Naive thymus-derived CD4-positive, alpha-beta T cell (primary cell): ENCODE results near the gene INO80C. TPM values are rescaled to one million over a fixed set of nuclear protein-coding genes. Genes with fewer than 3 reads are reported as not detected.

Experiments
- ATAC-seq: fragments of 150-1000 bp; cut with Tn5 transposase; 2 replicates; pipeline ENCODE4 v1.10.0; 2021; ENCODE audit warnings: mild to moderate bottlenecking, moderate library complexity
- CTCF ChIA-PET: fragments of 350-600 bp; sonication (Branson Sonifier 250); formaldehyde crosslinking; loops from one replicate; lab custom pipeline; 2021; ENCODE audit warnings: antibody characterized with exemption; lab: Charles Lee
- POLR2A ChIA-PET: fragments of 350-600 bp; sonication (Branson Sonifier 250); formaldehyde crosslinking; loops from one replicate; lab custom pipeline; 2021; ENCODE audit warnings: antibody characterized with exemption, inconsistent platforms; lab: Charles Lee
- DNase-seq, 9 donors: peaks; one replicate each; pipeline versions ENCODE4 v3.0.0 to v3.0.0-alpha.2; 2020 to 2022; ENCODE audit warnings: mixed read lengths in 1 of 9
- H3K27ac ChIP-seq: one replicate; pipeline ENCODE4 v1.7.0; 2013; ENCODE audit warnings: mild to moderate bottlenecking, low read depth, low read length, moderate library complexity
- H3K27me3 ChIP-seq, 2 donors: one replicate each; pipeline ENCODE4 v1.7.0; 2013; ENCODE audit warnings: low read length in 2 of 2, mild to moderate bottlenecking in 2 of 2, moderate library complexity in 2 of 2; ENCODE audit not compliant: control insufficient read depth in 2 of 2, insufficient read depth in 2 of 2
- H3K36me3 ChIP-seq, 3 experiments: 1 replicate in 2 of 3; 2 replicates in 1 of 3; pipeline ENCODE4 v1.7.0; 2013; ENCODE audit warnings: low read length in 3 of 3, mild to moderate bottlenecking in 3 of 3, moderate library complexity in 1 of 3; ENCODE audit not compliant: insufficient read depth in 3 of 3, control insufficient read depth in 2 of 3
- H3K4me1 ChIP-seq, 2 donors: one replicate each; pipeline ENCODE4 v1.7.0; 2013; ENCODE audit warnings: low read length in 2 of 2, mild to moderate bottlenecking in 2 of 2, moderate library complexity in 1 of 2; ENCODE audit not compliant: control insufficient read depth in 2 of 2, insufficient read depth in 2 of 2
- H3K4me3 ChIP-seq: 2 replicates; pipeline ENCODE4 v1.7.0; 2013; ENCODE audit warnings: mild to moderate bottlenecking, low read length
- H3K9me3 ChIP-seq, 3 experiments: 1 replicate in 2 of 3; 2 replicates in 1 of 3; pipeline ENCODE4 v1.7.0; 2013; ENCODE audit warnings: low read length in 3 of 3; ENCODE audit not compliant: control insufficient read depth in 2 of 3
- H3K27ac Mint-ChIP-seq, 9 donors: one replicate each; pipeline ENCODE4 v1.8.0; 2020 to 2022; ENCODE audit warnings: mixed read lengths in 9 of 9, mild to moderate bottlenecking in 8 of 9, moderate library complexity in 5 of 9, inconsistent platforms in 2 of 9
- H3K27me3 Mint-ChIP-seq, 5 donors: one replicate each; pipeline ENCODE4 v1.8.0; 2021 to 2022; ENCODE audit warnings: mixed read lengths in 5 of 5, mild to moderate bottlenecking in 1 of 5
- H3K36me3 Mint-ChIP-seq, 5 donors: one replicate each; pipeline ENCODE4 v1.8.0; 2020 to 2022; ENCODE audit warnings: mixed read lengths in 5 of 5, mild to moderate bottlenecking in 3 of 5, inconsistent platforms in 1 of 5
- H3K4me1 Mint-ChIP-seq, 7 donors: one replicate each; pipeline ENCODE4 v1.8.0; 2020 to 2022; ENCODE audit warnings: mixed read lengths in 7 of 7, mild to moderate bottlenecking in 3 of 7, inconsistent platforms in 1 of 7
- H3K4me3 Mint-ChIP-seq, 10 donors: one replicate each; pipeline ENCODE4 v1.8.0; 2020 to 2022; ENCODE audit warnings: mild to moderate bottlenecking in 10 of 10, mixed read lengths in 10 of 10, moderate library complexity in 6 of 10, inconsistent platforms in 2 of 10
- H3K9me3 Mint-ChIP-seq, 11 donors: one replicate each; pipeline ENCODE4 v1.8.0; 2020 to 2022; ENCODE audit warnings: mixed read lengths in 11 of 11, mild to moderate bottlenecking in 4 of 11, inconsistent platforms in 1 of 11, moderate library complexity in 1 of 11
- intact Hi-C, 2 donors: fragments of 100-400 bp; cut with micrococcal nuclease; formaldehyde crosslinking; loops; one replicate each; pipeline ENCODE4 v1.15.1; 2023
- polyA plus RNA-seq, 2 donors: library from polyadenylated mRNA; unstranded; fragments of 300-500 nt; fragmentation: Illumina TruSeq; gene quantifications; one replicate each; pipeline ENCODE4 v1.2.3, GENCODE V29; 2021
- total RNA-seq, 6 experiments: library from RNA in 5 of 6; stranded (reverse) in 5 of 6; gene quantifications; 1 replicate in 5 of 6; 2 replicates in 1 of 6; pipeline ENCODE4 v1.2.3 and lab custom pipeline; 2021 to 2026

INO80C gene
- total and polyA plus RNA-seq, 7 experiments from 2014 or later, result 20.2 to 26.8 (median 25.7) TPM

GRCh38 chr18:35500113-35500512 is 2.4 kb upstream of the INO80C start:
- ChIA-PET CTCF (no interaction called here), POLR2A (no interaction called here)
- no peak for DNase-seq
- H3K9me3 Mint-ChIP-seq, result peaks cover 0 to 4% (median 0%) of the 10 kb centered on the region in 11 donors
- H3K4me3 Mint-ChIP-seq, result peak overlapping the region in 3 of 10 donors; percentile 3 to 46 (median 30)
- no peaks in the 10 kb centered on the region for H3K9me3 ChIP-seq
- no peak overlapping the region for H3K4me3 ChIP-seq
- H3K27me3 ChIP-seq, result peaks cover 0 to 2% of the 10 kb centered on the region in 2 donors
- H3K27ac Mint-ChIP-seq, result peak overlapping the region in 1 of 9 donors; percentile 8
- no peaks in the 10 kb centered on the region for H3K36me3 Mint-ChIP-seq
- H3K4me1 ChIP-seq, result peaks cover 9 to 12% of the 10 kb centered on the region in 2 donors
- intact Hi-C loops, result no loop called here
- no peak for ATAC-seq
- H3K27me3 Mint-ChIP-seq, result peaks cover 0 to 4% (median 0%) of the 10 kb centered on the region in 5 donors
- peaks cover 18 to 44% (median 36%) of the 10 kb centered on the region in 7 donors for H3K4me1 Mint-ChIP-seq
- no peak overlapping the region for H3K27ac ChIP-seq
- no peaks in the 10 kb centered on the region for H3K36me3 ChIP-seq

- intact Hi-C loops, result loop anchor here (1.0 to 10.0 kb wide), 21 partner anchors 84 to 1332 kb away; partner anchors contain the start of genes ELP2 (in 2 of the 2), GALNT1 (in 2 of the 2), KIAA1328 (in 2 of the 2) and RMP24 (in 2 of the 2)
- H3K9me3 ChIP-seq, result no peaks in the 10 kb centered on the region
- peaks cover 0 to 4% (median 0%) of the 10 kb centered on the region in 11 donors for H3K9me3 Mint-ChIP-seq
- H3K4me3 ChIP-seq, result peak overlapping the region; percentile 96
- ChIA-PET CTCF (no interaction called here), POLR2A (interaction anchor here (0.6 to 2.1 kb wide), 16 partner anchors 12 to 632 kb away, joined by 3 to 17 read pairs (median 5); partner anchors contain the start of genes MAPRE2, RMP24, SLC39A6 and ZNF24)
- H3K27me3 Mint-ChIP-seq, result no peaks in the 10 kb centered on the region
- H3K27ac ChIP-seq, result peak overlapping the region; percentile 94
- H3K27me3 ChIP-seq, result no peaks in the 10 kb centered on the region
- peaks cover 22 to 65% (median 56%) of the 10 kb centered on the region in 7 donors for H3K4me1 Mint-ChIP-seq
- DNase-seq (peak in 1 of 9 donors; percentile 18), ATAC-seq (peak; percentile 6)
- no peaks in the 10 kb centered on the region for H3K36me3 ChIP-seq
- H3K4me3 Mint-ChIP-seq, result peak overlapping the region; percentile 84 to 100 (median 96)
- peaks cover 9 to 12% of the 10 kb centered on the region in 2 donors for H3K4me1 ChIP-seq
- H3K36me3 Mint-ChIP-seq, result no peaks in the 10 kb centered on the region
- peak overlapping the region; percentile 96 to 100 (median 100) for H3K27ac Mint-ChIP-seq
Measured at GRCh38 chr18:35497027-35497369, 762 bp downstream of the INO80C start.

- no peak overlapping the region for H3K4me3 ChIP-seq
- Mint-ChIP-seq H3K4me1 (peaks cover 26 to 76% (median 66%) of the 10 kb centered on the region in 7 donors), H3K36me3 (no peaks in the 10 kb centered on the region), H3K27me3 (no peaks in the 10 kb centered on the region), H3K27ac (peak overlapping the region in 2 of 9 donors; percentile 26 to 59), H3K9me3 (peaks cover 0 to 4% (median 0%) of the 10 kb centered on the region in 11 donors), H3K4me3 (peak overlapping the region; percentile 7 to 100 (median 58))
- peaks cover 9 to 12% of the 10 kb centered on the region in 2 donors for H3K4me1 ChIP-seq
- no peak for DNase-seq
- no peaks in the 10 kb centered on the region for H3K27me3 ChIP-seq
- POLR2A ChIA-PET, result interaction anchor here (0.7 kb wide), 1 partner anchor 9 kb away, joined by 3 read pairs; no protein-coding TSS in a partner anchor
- no peaks in the 10 kb centered on the region for H3K9me3 ChIP-seq
- no peak overlapping the region for H3K27ac ChIP-seq
- CTCF ChIA-PET, result interaction anchor here (1.1 kb wide), 1 partner anchor 463 kb away, joined by 3 read pairs; no protein-coding TSS in a partner anchor
- no peaks in the 10 kb centered on the region for H3K36me3 ChIP-seq
- intact Hi-C loops, result loop anchor here (2.0 to 10.0 kb wide), 8 partner anchors 87 to 1333 kb away; partner anchors contain the start of genes KIAA1328 (in 1 of the 2) and TPGS2 (in 1 of the 2)
- ATAC-seq, result no peak
Measured at GRCh38 chr18:35495536-35496314, 2.0 kb downstream of the INO80C start.

GRCh38 chr18:35494251-35495220 is 3.2 kb downstream of the INO80C start:
- intact Hi-C loops, result loop anchor here (5.0 to 10.0 kb wide), 3 partner anchors 87 to 630 kb away; no protein-coding TSS in a partner anchor
- ATAC-seq (no peak), DNase-seq (no peak)
- Mint-ChIP-seq H3K36me3 (peaks cover 0 to 7% (median 0%) of the 10 kb centered on the region in 5 donors), H3K27ac (peak overlapping the region in 1 of 9 donors; percentile 27), H3K4me1 (peaks cover 30 to 81% (median 71%) of the 10 kb centered on the region in 7 donors), H3K27me3 (no peaks in the 10 kb centered on the region), H3K9me3 (peaks cover 0 to 4% (median 0%) of the 10 kb centered on the region in 11 donors), H3K4me3 (peak overlapping the region in 4 of 10 donors; percentile 2 to 56 (median 28))
- no peaks in the 10 kb centered on the region for H3K27me3 ChIP-seq
- H3K9me3 ChIP-seq, result no peaks in the 10 kb centered on the region
- CTCF ChIA-PET, result no interaction called here
- H3K27ac ChIP-seq, result no peak overlapping the region
- POLR2A ChIA-PET, result interaction anchor here (0.5 kb wide), 1 partner anchor 520 kb away, joined by 3 read pairs; no protein-coding TSS in a partner anchor
- no peak overlapping the region for H3K4me3 ChIP-seq
- no peaks in the 10 kb centered on the region for H3K36me3 ChIP-seq
- peaks cover 9 to 12% of the 10 kb centered on the region in 2 donors for H3K4me1 ChIP-seq

- Mint-ChIP-seq H3K27me3 (no peaks in the 10 kb centered on the region), H3K9me3 (peaks cover 0 to 3% (median 0%) of the 10 kb centered on the region in 11 donors), H3K4me3 (no peak overlapping the region), H3K4me1 (peaks cover 21 to 76% (median 60%) of the 10 kb centered on the region in 7 donors), H3K27ac (no peak overlapping the region), H3K36me3 (peaks cover 0 to 24% (median 16%) of the 10 kb centered on the region in 5 donors)
- ChIA-PET POLR2A (no interaction called here), CTCF (interaction anchor here (0.6 kb wide), 1 partner anchor 10 kb away, joined by 3 read pairs; no protein-coding TSS in a partner anchor)
- Histone ChIP-seq H3K27ac (no peak overlapping the region), H3K27me3 (no peaks in the 10 kb centered on the region), H3K36me3 (no peaks in the 10 kb centered on the region), H3K4me1 (peaks cover 5 to 7% of the 10 kb centered on the region in 2 donors), H3K9me3 (no peaks in the 10 kb centered on the region), H3K4me3 (no peak overlapping the region)
- intact Hi-C loops, result loop anchor here in 1 of 2 donors (10.0 kb wide), 1 partner anchor 627 kb away; no protein-coding TSS in a partner anchor
- no peak for ATAC-seq
- no peak for DNase-seq
Measured at GRCh38 chr18:35491700-35492077, 6.1 kb downstream of the INO80C start.
